CD4-positive, alpha-beta T cell treated with Interleukin-1 beta for 1 hour (primary cell): ENCODE measurements around the gene EFEMP2.

Experiments used
- DNase-seq, 2 donors: peaks; one replicate each; pipeline ENCODE4 v3.0.0-alpha.2; 2020 to 2022

Gene EFEMP2

GRCh38 chr11:65884716-65885092, 12.1 kb upstream of the EFEMP2 start:
- DNase-seq, result peak; percentile 84 to 87

GRCh38 chr11:65883786-65884715, 11.5 kb upstream of the EFEMP2 start:
- no peak for DNase-seq

GRCh38 chr11:65883058-65883761, 10.6 kb upstream of the EFEMP2 start:
- no peak for DNase-seq

GRCh38 chr11:65882120-65883057, 9.8 kb upstream of the EFEMP2 start:
- no peak for DNase-seq

- peak in 1 of 2 donors; percentile 35 for DNase-seq
These were observed 8.3 kb upstream of the EFEMP2 start for GRCh38 chr11:65880844-65881421.

- no peak for DNase-seq
These were observed 7.4 kb upstream of the EFEMP2 start for GRCh38 chr11:65880027-65880426.

GRCh38 chr11:65879617-65880016, 7.0 kb upstream of the EFEMP2 start, which contains the start of gene CTSW:
Gene CTSW, plus strand, starts transcription at chr11:65879837. Its CDS starts 18 bp downstream, at chr11:65879855.
- DNase-seq, result peak; percentile 52 to 61

GRCh38 chr11:65873318-65874156, 937 bp upstream of the EFEMP2 start:
- peak; percentile 95 to 97 for DNase-seq

- no peak for DNase-seq
These were observed 620 bp downstream of the EFEMP2 start for GRCh38 chr11:65871811-65872548.

- no peak for DNase-seq
These were observed 1.6 kb downstream of the EFEMP2 start for GRCh38 chr11:65870706-65871681.

GRCh38 chr11:65870307-65870658, 2.3 kb downstream of the EFEMP2 start:
- DNase-seq, result no peak

GRCh38 chr11:65869643-65870306, 2.8 kb downstream of the EFEMP2 start:
- no peak for DNase-seq

- no peak for DNase-seq
These were observed 3.7 kb downstream of the EFEMP2 start for GRCh38 chr11:65868907-65869306.

GRCh38 chr11:65868076-65868667, 4.4 kb downstream of the EFEMP2 start:
- peak in 1 of 2 donors; percentile 40 for DNase-seq

- DNase-seq, result peak in 1 of 2 donors; percentile 38
These were observed 5.1 kb downstream of the EFEMP2 start for GRCh38 chr11:65867284-65868071.

- DNase-seq, result no peak
These were observed 5.9 kb downstream of the EFEMP2 start for GRCh38 chr11:65866509-65867283.
